Esophagus muscularis mucosa (tissue), 4 donors: ENCODE data around the gene WASF3.

Source experiments
- CTCF ChIP-seq, 3 experiments: fragments of 200-600 bp in 2 of 3; fragments of 450-650 bp in 1 of 3; sonication (generic) in 2 of 3; IDR thresholded peaks; one replicate each; pipeline ENCODE4 v1.5.1; 2017 to 2019; ENCODE audit warnings: antibody characterized with exemption in 3 of 3, mild to moderate bottlenecking in 2 of 3, moderate library complexity in 1 of 3
- EP300 ChIP-seq: sonication (generic); formaldehyde crosslinking; IDR thresholded peaks from one replicate; pipeline ENCODE4 v1.6.1; 2017; ENCODE audit warnings: antibody characterized with exemption
- POLR2A ChIP-seq: fragments of 450-650 bp; IDR thresholded peaks from one replicate; pipeline ENCODE4 v1.6.1; 2017; ENCODE audit warnings: antibody characterized with exemption, moderate library complexity, mild to moderate bottlenecking, low read depth
- POLR2AphosphoS5 ChIP-seq, 2 donors: sonication (generic); formaldehyde crosslinking; IDR thresholded peaks; one replicate each; pipeline ENCODE4 v1.6.1; 2017; ENCODE audit warnings: antibody characterized with exemption in 2 of 2

GRCh38 chr13:26583662-26584061 is 26.2 kb downstream of the WASF3 start:
- no peak for TF ChIP-seq CTCF (IDR thresholded peaks at IDR 0.05)
- TF ChIP-seq POLR2A = no peak
- no peak for TF ChIP-seq EP300
- TF ChIP-seq POLR2AphosphoS5 (IDR thresholded peaks at IDR 0.05) = no peak
